GM18907 (cell line): ENCODE results near the gene APOBEC3F.
"Not testable (repeated sequence)": the region's sequence is repeated elsewhere in the genome, so short reads cannot be mapped to it uniquely, and the experiment has no call there.

ENCODE experiments used
- ATAC-seq: cut with Tn5 transposase; IDR thresholded peaks from one replicate; pipeline ENCODE4 v1.9.1; 2021; ENCODE audit warnings: mild to moderate bottlenecking, moderate library complexity; ENCODE audit not compliant: unreplicated experiment

Gene APOBEC3F

GRCh38 chr22:39026509-39027150 is 14.0 kb upstream of the APOBEC3F start:
- no peak for ATAC-seq

- no peak for ATAC-seq
Observed at GRCh38 chr22:39027717-39028116, 12.9 kb upstream of the APOBEC3F start.

- no peak for ATAC-seq
Observed at GRCh38 chr22:39028281-39028680, 12.4 kb upstream of the APOBEC3F start.

- no peak for ATAC-seq
Observed at GRCh38 chr22:39029227-39029626, 11.4 kb upstream of the APOBEC3F start.

- ATAC-seq = no peak
Observed at GRCh38 chr22:39030705-39031104, 10.0 kb upstream of the APOBEC3F start.

GRCh38 chr22:39031434-39032295 is 9.0 kb upstream of the APOBEC3F start:
- ATAC-seq = not testable (repeated sequence)

- not testable (repeated sequence) for ATAC-seq
Observed at GRCh38 chr22:39037071-39037470, 3.6 kb upstream of the APOBEC3F start.

GRCh38 chr22:39039306-39040126 is 1.1 kb upstream of the APOBEC3F start:
- ATAC-seq = no peak

- ATAC-seq = peak; percentile 18
Observed at GRCh38 chr22:39040155-39040537, 518 bp upstream of the APOBEC3F start.

GRCh38 chr22:39041908-39042307 is 1.2 kb downstream of the APOBEC3F start:
- no peak for ATAC-seq

GRCh38 chr22:39043063-39043462 is 2.4 kb downstream of the APOBEC3F start:
- ATAC-seq = not testable (repeated sequence)

- ATAC-seq = not testable (repeated sequence)
Observed at GRCh38 chr22:39045136-39045535, 4.5 kb downstream of the APOBEC3F start.

- ATAC-seq = not testable (repeated sequence)
Observed at GRCh38 chr22:39049486-39049885, 8.8 kb downstream of the APOBEC3F start.

- not testable (repeated sequence) for ATAC-seq
Observed at GRCh38 chr22:39051844-39052495, 11.3 kb downstream of the APOBEC3F start.

GRCh38 chr22:39055658-39056057 is 15.0 kb downstream of the APOBEC3F start:
- no peak for ATAC-seq

- not testable (repeated sequence) for ATAC-seq
Observed at GRCh38 chr22:39061290-39061689, 20.6 kb downstream of the APOBEC3F start.

GRCh38 chr22:39061951-39062350 is 21.3 kb downstream of the APOBEC3F start:
- ATAC-seq = not testable (repeated sequence)

- ATAC-seq = peak; percentile 49
Observed at GRCh38 chr22:39063904-39064303, 23.2 kb downstream of the APOBEC3F start.

- peak; percentile 41 for ATAC-seq
Observed at GRCh38 chr22:39066442-39067276, 26.0 kb downstream of the APOBEC3F start.
